A549 (cell line): ENCODE results near the gene DHX15. TPM values are rescaled to one million over a fixed set of nuclear protein-coding genes. Genes with fewer than 3 reads are reported as not detected.

Experiments used
- ATAC-seq, 2 experiments: fragments of 200-7000 bp in 1 of 2; fragments of >200 bp in 1 of 2; cut with Nextera tagmentation in 1 of 2; cut with Tn5 transposase in 1 of 2; 3 replicates each; pipeline versions ENCODE4 v1.8.0 to v1.9.1; 2018 to 2020; ENCODE audit warnings: mild to moderate bottlenecking in 1 of 2, moderate library complexity in 1 of 2
- CTCF ChIA-PET: fragments of 300-600 bp; sonication (Branson Sonifier 250); formaldehyde crosslinking; extraction: SDS; loops from one replicate; lab custom pipeline; 2021; ENCODE audit warnings: antibody characterized with exemption, inconsistent platforms; lab: Yijun Ruan, JAX
- POLR2A ChIA-PET: fragments of 350-600 bp; formaldehyde crosslinking; extraction: SDS; loops from one replicate; lab custom pipeline; 2021; ENCODE audit warnings: antibody characterized with exemption, inconsistent platforms; lab: Yijun Ruan, JAX
- DNase-seq, 2 experiments: peaks; one replicate each; pipeline versions ENCODE4 v3.0.0 to v3.0.0-alpha.2; 2011 to 2016; ENCODE audit warnings: low read depth in 1 of 2, low spot score in 1 of 2
- FAIRE-seq: peaks from 2 replicates; lab custom pipeline; 2011; peaks lifted over from hg19 to GRCh38; lab: Jason Lieb, UNC
- H3K27ac ChIP-seq, 2 experiments: fragments of >200 bp; sonication (Bioruptor Twin); formaldehyde crosslinking; 3 replicates each; pipeline ENCODE4 v1.5.1; 2016 to 2017
- H3K4me1 ChIP-seq: fragments of >200 bp; sonication (Bioruptor Twin); formaldehyde crosslinking; 3 replicates; pipeline ENCODE4 v1.6.1; 2016
- H3K4me2 ChIP-seq: fragments of >200 bp; sonication (Bioruptor Twin); formaldehyde crosslinking; 3 replicates; pipeline ENCODE4 v1.6.1; 2016
- H3K4me3 ChIP-seq: fragments of >200 bp; sonication (Bioruptor Twin); formaldehyde crosslinking; 3 replicates; pipeline ENCODE4 v1.5.1; 2016
- H3K9me3 ChIP-seq: fragments of >200 bp; sonication (Bioruptor Twin); formaldehyde crosslinking; 3 replicates; pipeline ENCODE4 v1.6.1; 2016
- BHLHE40 ChIP-seq: IDR thresholded peaks from 2 replicates; pipeline ENCODE4 v1.6.1; 2012; ENCODE audit warnings: low read depth, low read length, inconsistent platforms
- CBX2 ChIP-seq: fragments of 200-600 bp; sonication (generic); IDR thresholded peaks from 2 replicates; pipeline ENCODE4 v1.6.1; 2016; ENCODE audit warnings: low read depth, mild to moderate bottlenecking, borderline replicate concordance
- CEBPB ChIP-seq, 2 experiments: fragments of >200 bp in 1 of 2; sonication (Bioruptor Twin) in 1 of 2; formaldehyde crosslinking in 1 of 2; IDR thresholded peaks; 2 replicates each; pipeline ENCODE4 v1.6.1; 2012 to 2016
- CHD2 ChIP-seq: fragments of 150-350 bp; IDR thresholded peaks from 2 replicates; pipeline ENCODE4 v1.6.1; 2014; ENCODE audit warnings: low read length; ENCODE audit not compliant: partially characterized antibody
- CHD4 ChIP-seq: fragments of 200-600 bp; sonication (generic); IDR thresholded peaks from 2 replicates; pipeline ENCODE4 v1.6.1; 2016; ENCODE audit warnings: antibody characterized with exemption, mild to moderate bottlenecking, borderline replicate concordance
- EHF ChIP-seq: fragments of 250-450 bp; sonication (Bioruptor Pico); IDR thresholded peaks from 2 replicates; pipeline ENCODE4 v1.5.0; 2020; ENCODE audit warnings: mild to moderate bottlenecking
- EP300 ChIP-seq, 2 experiments: fragments of >200 bp; sonication (Bioruptor Twin); formaldehyde crosslinking; IDR thresholded peaks; 2 replicates in 1 of 2; 3 replicates in 1 of 2; pipeline ENCODE4 v1.6.1; 2016 to 2017
- HDAC2 ChIP-seq: fragments of 200-600 bp; sonication (generic); IDR thresholded peaks from 2 replicates; pipeline ENCODE4 v1.6.1; 2016
- HES2 ChIP-seq: fragments of >200 bp; sonication (Bioruptor Twin); formaldehyde crosslinking; IDR thresholded peaks from 2 replicates; pipeline ENCODE4 v1.6.1; 2016
- HEYL ChIP-seq: fragments of 250-450 bp; sonication (Bioruptor Pico); IDR thresholded peaks from 2 replicates; pipeline ENCODE4 v1.8.0; 2021; ENCODE audit warnings: mild to moderate bottlenecking, moderate library complexity
- HMGXB4 ChIP-seq: fragments of 250-450 bp; sonication (Bioruptor Pico); IDR thresholded peaks from 2 replicates; pipeline ENCODE4 v1.5.0; 2021; ENCODE audit warnings: mild to moderate bottlenecking, moderate library complexity, borderline replicate concordance
- HOXA7 ChIP-seq: fragments of 250-450 bp; sonication (Bioruptor Pico); IDR thresholded peaks from 2 replicates; pipeline ENCODE4 v1.5.0; 2020; ENCODE audit warnings: mild to moderate bottlenecking, moderate library complexity
- HOXB5 ChIP-seq: fragments of 250-450 bp; sonication (Bioruptor Pico); IDR thresholded peaks from 2 replicates; pipeline ENCODE4 v1.5.0; 2020; ENCODE audit warnings: mild to moderate bottlenecking, moderate library complexity
- KDM5A ChIP-seq: fragments of 200-600 bp; sonication (generic); IDR thresholded peaks from 2 replicates; pipeline ENCODE4 v1.6.1; 2016; ENCODE audit warnings: antibody characterized with exemption, mild to moderate bottlenecking
- MAFK ChIP-seq: fragments of 450-650 bp; IDR thresholded peaks from 2 replicates; pipeline ENCODE4 v1.6.1; 2014; ENCODE audit not compliant: partially characterized antibody
- MYC ChIP-seq: IDR thresholded peaks from 2 replicates; pipeline ENCODE4 v1.6.1; 2012; ENCODE audit warnings: mild to moderate bottlenecking, inconsistent platforms, low read length, improper control_type of control experiment, borderline replicate concordance
- POLR2A ChIP-seq: IDR thresholded peaks from 2 replicates; pipeline ENCODE4 v1.6.1; 2012; ENCODE audit warnings: mild to moderate bottlenecking, low read length
- POLR2AphosphoS2 ChIP-seq: conservative IDR thresholded peaks from 2 replicates; pipeline ENCODE4 v1.6.1; 2012; ENCODE audit warnings: low read length, improper control_type of control experiment, inconsistent platforms
- RARB ChIP-seq: fragments of 250-450 bp; sonication (Bioruptor Pico); IDR thresholded peaks from 2 replicates; pipeline ENCODE4 v1.8.0; 2021; ENCODE audit warnings: mild to moderate bottlenecking, moderate library complexity
- RNF2 ChIP-seq: fragments of 200-600 bp; sonication (generic); IDR thresholded peaks from 2 replicates; pipeline ENCODE4 v1.6.1; 2016; ENCODE audit warnings: low read depth, mild to moderate bottlenecking, antibody characterized with exemption, moderate library complexity, borderline replicate concordance
- SMC3 ChIP-seq: fragments of >200 bp; sonication (Bioruptor Twin); formaldehyde crosslinking; IDR thresholded peaks from 3 replicates; pipeline ENCODE4 v1.6.1; 2018; ENCODE audit warnings: inconsistent platforms
- USF2 ChIP-seq: fragments of 450-650 bp; IDR thresholded peaks from 2 replicates; pipeline ENCODE4 v1.6.1; 2014; ENCODE audit warnings: antibody characterized with exemption
- ZC3H11A ChIP-seq: fragments of 450-650 bp; IDR thresholded peaks from 2 replicates; pipeline ENCODE4 v1.6.1; 2014; ENCODE audit warnings: antibody characterized with exemption, mild to moderate bottlenecking
- ZNF302 ChIP-seq: fragments of 250-450 bp; sonication (Bioruptor Pico); IDR thresholded peaks from 2 replicates; pipeline ENCODE4 v1.9.0; 2021; ENCODE audit warnings: inconsistent platforms, mild to moderate bottlenecking, moderate library complexity
- WGBS: methylation state at CpG from one replicate; pipeline ENCODE4 v1.1.6; 2017; ENCODE audit errors: missing lambda C conversion rate; 5-methylcytosine and 5-hydroxymethylcytosine counted together
- polyA plus RNA-seq, 4 experiments: library from polyadenylated mRNA; depleted of rRNA in 3 of 4; stranded (reverse); fragments of >200 nt; fragmentation: RNase III in 1 of 4; extraction: RNeasy Plus Mini Kit Qiagen cat#74134 plus additional on column Dnase treatment in 1 of 4; gene quantifications; 2 replicates in 3 of 4; 3 replicates in 1 of 4; pipeline ENCODE4 v1.2.3, GENCODE V29; 2011 to 2017

The DHX15 gene
- polyA plus RNA-seq, 2 of the 4 experiments (the other 2 are of a cell fraction), result 154 to 189 TPM

- POLR2A ChIA-PET, result no interaction called here
- CTCF ChIA-PET, result no interaction called here
- ATAC-seq, result no peak
- FAIRE-seq, result no peak
- TF ChIP-seq HES2 (no peak), HMGXB4 (CRISPR knock-in tag) (no peak), ZC3H11A (no peak), POLR2A (no peak), RARB (CRISPR knock-in tag) (no peak), CHD2 (no peak), USF2 (no peak), POLR2AphosphoS2 (no peak), CBX2 (no peak), HEYL (CRISPR knock-in tag) (no peak), HOXB5 (CRISPR knock-in tag) (no peak), EHF (no peak), CEBPB (IDR thresholded peaks at IDR 0.05) (no peak), EP300 (IDR thresholded peaks at IDR 0.05) (no peak)
- TF ChIP-seq, all 56 proteins: peak for 0
- Histone ChIP-seq H3K4me1 (no peaks in the 10 kb centered on the region; the same call in 2 of the 3 replicates), H3K9me3 (no peaks in the 10 kb centered on the region), H3K27ac (no peak overlapping the region), H3K4me2 (no peak overlapping the region), H3K4me3 (no peak overlapping the region)
- 63% methylated on average over 3 of the region's 3 CpGs for WGBS
- DNase-seq, result no peak
Measured at GRCh38 chr4:24622146-24622834, 37.9 kb upstream of the DHX15 start.

- Histone ChIP-seq H3K4me2 (no peak overlapping the region), H3K4me3 (no peak overlapping the region), H3K27ac (no peak overlapping the region), H3K9me3 (no peaks in the 10 kb centered on the region), H3K4me1 (no peaks in the 10 kb centered on the region)
- FAIRE-seq (no peak), DNase-seq (no peak), ATAC-seq (no peak)
- POLR2A ChIA-PET, result no interaction called here
- CTCF ChIA-PET, result interaction anchor here (1.4 kb wide), 1 partner anchor 23 kb away, joined by 3 read pairs; no protein-coding TSS in a partner anchor
- TF ChIP-seq RARB (CRISPR knock-in tag) (no peak), SMC3 (no peak), MAFK (no peak), CHD4 (no peak), CHD2 (no peak), MYC (no peak), KDM5A (no peak), HES2 (no peak), BHLHE40 (no peak), CEBPB (IDR thresholded peaks at IDR 0.05) (no peak), HOXA7 (CRISPR knock-in tag) (no peak), EHF (no peak), ZNF302 (CRISPR knock-in tag) (no peak), RNF2 (no peak), HDAC2 (no peak), HMGXB4 (CRISPR knock-in tag) (no peak), POLR2AphosphoS2 (no peak)
- WGBS, result 97% methylated on average over 2 of the region's 2 CpGs
Measured at GRCh38 chr4:24615977-24616376, 31.6 kb upstream of the DHX15 start.
